SKM-1 treated with dmso at 0.1 percent for 144 hours (cell line): ENCODE measurements around the gene OOSP1.
"Not testable (repeated sequence)": the region's sequence is repeated elsewhere in the genome, so short reads cannot be mapped to it uniquely, and the experiment has no call there.

ENCODE experiments used
- DNase-seq: peaks from one replicate; lab custom pipeline; 2025; ENCODE audit not compliant: unreplicated experiment; lab: John Stamatoyannopoulos, UW

The OOSP1 gene

GRCh38 chr11:59938132-59938531 is at the start of gene OOSP1:
TSS of gene OOSP1 (plus strand) at chr11:59938432. CDS start at chr11:59938455, 23 bp downstream.
- DNase-seq: no peak

GRCh38 chr11:59891781-59892181 is 46.5 kb upstream of the OOSP1 start:
- DNase-seq: no peak

GRCh38 chr11:59894616-59895015 is 43.6 kb upstream of the OOSP1 start:
- no peak for DNase-seq

- DNase-seq: no peak
Measured at GRCh38 chr11:59898046-59898445, 40.2 kb upstream of the OOSP1 start.

- no peak for DNase-seq
Measured at GRCh38 chr11:59898650-59899049, 39.6 kb upstream of the OOSP1 start.

- DNase-seq: peak; percentile 1
Measured at GRCh38 chr11:59899532-59899931, 38.7 kb upstream of the OOSP1 start.

- no peak for DNase-seq
Measured at GRCh38 chr11:59900366-59901126, 37.7 kb upstream of the OOSP1 start.

- no peak for DNase-seq
Measured at GRCh38 chr11:59901306-59901705, 36.9 kb upstream of the OOSP1 start.

- DNase-seq: not testable (repeated sequence)
Measured at GRCh38 chr11:59903569-59903968, 34.7 kb upstream of the OOSP1 start.

- DNase-seq: no peak
Measured at GRCh38 chr11:59918480-59918879, 19.8 kb upstream of the OOSP1 start.

GRCh38 chr11:59918987-59919589 is 19.1 kb upstream of the OOSP1 start:
- DNase-seq: peak; percentile 42

- DNase-seq: no peak
Measured at GRCh38 chr11:59923813-59924212, 14.4 kb upstream of the OOSP1 start.

GRCh38 chr11:59931688-59932087 is 6.5 kb upstream of the OOSP1 start:
- DNase-seq: no peak

GRCh38 chr11:59938718-59939117 is 486 bp downstream of the OOSP1 start:
- no peak for DNase-seq

- DNase-seq: no peak
Measured at GRCh38 chr11:59939482-59939881, 1.2 kb downstream of the OOSP1 start.

- no peak for DNase-seq
Measured at GRCh38 chr11:59941091-59941490, 2.9 kb downstream of the OOSP1 start.

- no peak for DNase-seq
Measured at GRCh38 chr11:59943997-59944714, 5.9 kb downstream of the OOSP1 start.

GRCh38 chr11:59944720-59945119 is 6.5 kb downstream of the OOSP1 start:
- no peak for DNase-seq

GRCh38 chr11:59953463-59954218 is 15.4 kb downstream of the OOSP1 start:
- DNase-seq: no peak

- no peak for DNase-seq
Measured at GRCh38 chr11:59954219-59954847, 16.1 kb downstream of the OOSP1 start.

- DNase-seq: no peak
Measured at GRCh38 chr11:59957094-59957493, 18.9 kb downstream of the OOSP1 start.
